ENCODE measurements around the gene ZSCAN16.
A peak's percentile ranks its signal among the peaks of the same experiment; 100 is the strongest.
"Not testable (repeated sequence)": the region's sequence is repeated elsewhere in the genome, so short reads cannot be mapped to it uniquely, and the experiment has no call there.

The ZSCAN16 gene

DNA sequence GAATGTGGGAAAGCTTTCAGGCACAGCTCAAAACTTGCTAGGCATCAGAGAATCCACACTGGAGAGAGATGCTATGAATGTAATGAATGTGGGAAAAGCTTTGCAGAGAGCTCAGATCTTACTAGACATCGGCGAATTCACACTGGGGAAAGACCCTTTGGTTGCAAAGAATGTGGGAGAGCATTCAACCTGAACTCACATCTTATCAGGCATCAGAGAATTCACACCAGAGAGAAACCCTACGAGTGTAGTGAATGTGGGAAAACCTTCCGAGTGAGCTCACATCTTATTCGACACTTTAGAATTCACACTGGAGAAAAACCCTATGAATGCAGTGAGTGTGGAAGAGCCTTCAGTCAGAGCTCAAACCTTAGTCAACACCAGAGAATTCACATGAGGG is 35.4 kb upstream of the ZSCAN16 start:
- TF ChIP-seq SUZ12 (IDR thresholded peaks at IDR 0.05; ENCODE audit: extremely low read depth, insufficient read depth, insufficient read length) (no peak), ZNF274 (IDR thresholded peaks at IDR 0.05; ENCODE audit: low read depth, low read length) (no peak), YY1 (IDR thresholded peaks at IDR 0.05; ENCODE audit: insufficient read depth, insufficient read length) (no peak)
- Histone ChIP-seq H3K9ac (ENCODE audit: insufficient read length, low read depth) (no peak overlapping the region), H3K9me3 (ENCODE audit: insufficient read depth, low read length) (peaks cover 35% of the 10 kb centered on the region), H3K36me3 (ENCODE audit: insufficient read depth, insufficient read length, low read length) (peaks cover 41% of the 10 kb centered on the region), H3K4me3 (ENCODE audit: insufficient read length, low read depth) (no peak overlapping the region), H3K4me1 (ENCODE audit: insufficient read depth, insufficient read length) (no peaks in the 10 kb centered on the region), H3K27me3 (ENCODE audit: insufficient read depth, insufficient read length) (no peaks in the 10 kb centered on the region)
- no peak for DNase-seq (ENCODE audit: low read depth, low spot score)

GRCh38 chr6:28090917-28091586 is 33.4 kb upstream of the ZSCAN16 start:
- H3K4me3 ChIP-seq (ENCODE audit: insufficient read length, low read depth), result no peak overlapping the region
- peaks cover 32% of the 10 kb centered on the region for H3K36me3 ChIP-seq (ENCODE audit: insufficient read depth, insufficient read length, low read length)
- peaks cover 35% of the 10 kb centered on the region for H3K9me3 ChIP-seq (ENCODE audit: insufficient read depth, low read length)
- no peak for DNase-seq (ENCODE audit: low read depth, low spot score)
- H3K9ac ChIP-seq (ENCODE audit: insufficient read length, low read depth), result no peak overlapping the region
- TF ChIP-seq SUZ12 (IDR thresholded peaks at IDR 0.05; ENCODE audit: extremely low read depth, insufficient read depth, insufficient read length) (no peak), YY1 (IDR thresholded peaks at IDR 0.05; ENCODE audit: insufficient read depth, insufficient read length) (no peak), ZNF274 (IDR thresholded peaks at IDR 0.05; ENCODE audit: low read depth, low read length) (no peak)
- H3K27me3 ChIP-seq (ENCODE audit: insufficient read depth, insufficient read length), result no peaks in the 10 kb centered on the region
- H3K4me1 ChIP-seq (ENCODE audit: insufficient read depth, insufficient read length), result no peaks in the 10 kb centered on the region

- not testable (repeated sequence) for H3K9ac ChIP-seq (ENCODE audit: insufficient read length, low read depth); H3K9me3 ChIP-seq (ENCODE audit: insufficient read depth, low read length); H3K27me3 ChIP-seq (ENCODE audit: insufficient read depth, insufficient read length); DNase-seq (ENCODE audit: low read depth, low spot score); H3K36me3 ChIP-seq (ENCODE audit: insufficient read depth, insufficient read length, low read length); H3K4me1 ChIP-seq (ENCODE audit: insufficient read depth, insufficient read length); H3K4me3 ChIP-seq (ENCODE audit: insufficient read length, low read depth)
These were observed 22.2 kb upstream of the ZSCAN16 start for GRCh38 chr6:28102222-28102621.

- not testable (repeated sequence) for H3K27me3 ChIP-seq (ENCODE audit: insufficient read depth, insufficient read length); H3K9ac ChIP-seq (ENCODE audit: insufficient read length, low read depth); H3K9me3 ChIP-seq (ENCODE audit: insufficient read depth, low read length); H3K4me1 ChIP-seq (ENCODE audit: insufficient read depth, insufficient read length); H3K4me3 ChIP-seq (ENCODE audit: insufficient read length, low read depth); DNase-seq (ENCODE audit: low read depth, low spot score); H3K36me3 ChIP-seq (ENCODE audit: insufficient read depth, insufficient read length, low read length)
These were observed 21.7 kb upstream of the ZSCAN16 start for GRCh38 chr6:28102699-28103098.

GRCh38 chr6:28104392-28105244 is 19.8 kb upstream of the ZSCAN16 start:
- H3K4me1 ChIP-seq (ENCODE audit: insufficient read depth, insufficient read length), result no peaks in the 10 kb centered on the region
- H3K4me3 ChIP-seq (ENCODE audit: insufficient read length, low read depth), result peak overlapping the region; percentile 64
- no peak for TF ChIP-seq ZNF274 (IDR thresholded peaks at IDR 0.05; ENCODE audit: low read depth, low read length)
- no peak for TF ChIP-seq SUZ12 (IDR thresholded peaks at IDR 0.05; ENCODE audit: extremely low read depth, insufficient read depth, insufficient read length)
- no peak for TF ChIP-seq YY1 (IDR thresholded peaks at IDR 0.05; ENCODE audit: insufficient read depth, insufficient read length)
- peak; percentile 58 for DNase-seq (ENCODE audit: low read depth, low spot score)
- H3K36me3 ChIP-seq (ENCODE audit: insufficient read depth, insufficient read length, low read length), result no peaks in the 10 kb centered on the region
- H3K9ac ChIP-seq (ENCODE audit: insufficient read length, low read depth), result peak overlapping the region; percentile 90
- H3K27me3 ChIP-seq (ENCODE audit: insufficient read depth, insufficient read length), result no peaks in the 10 kb centered on the region
- no peaks in the 10 kb centered on the region for H3K9me3 ChIP-seq (ENCODE audit: insufficient read depth, low read length)

DNA sequence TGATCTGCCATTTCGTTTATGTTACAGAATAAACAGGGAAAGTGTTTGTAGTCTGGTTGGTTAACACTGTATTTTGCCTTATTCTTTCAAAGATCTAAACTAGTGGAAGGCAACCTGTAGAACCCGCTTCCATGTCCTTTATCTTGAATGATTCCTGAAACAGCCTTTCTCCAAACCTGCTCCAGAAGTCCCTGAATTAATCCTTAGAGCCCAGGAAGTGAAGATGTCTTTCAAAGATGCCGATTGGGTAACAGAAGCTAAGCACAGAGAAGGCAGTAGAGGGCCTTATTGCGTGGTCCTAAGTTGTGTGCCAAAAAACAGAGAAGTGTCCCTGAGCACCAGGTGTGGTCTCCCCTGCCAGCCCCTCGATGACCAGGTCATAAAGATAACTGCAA is 19.2 kb upstream of the ZSCAN16 start:
- H3K36me3 ChIP-seq (ENCODE audit: insufficient read depth, insufficient read length, low read length), result no peaks in the 10 kb centered on the region
- TF ChIP-seq YY1 (IDR thresholded peaks at IDR 0.05; ENCODE audit: insufficient read depth, insufficient read length), result no peak
- TF ChIP-seq SUZ12 (IDR thresholded peaks at IDR 0.05; ENCODE audit: extremely low read depth, insufficient read depth, insufficient read length), result no peak
- no peak for TF ChIP-seq ZNF274 (IDR thresholded peaks at IDR 0.05; ENCODE audit: low read depth, low read length)
- H3K9ac ChIP-seq (ENCODE audit: insufficient read length, low read depth), result peak overlapping the region; percentile 90
- no peaks in the 10 kb centered on the region for H3K4me1 ChIP-seq (ENCODE audit: insufficient read depth, insufficient read length)
- DNase-seq (ENCODE audit: low read depth, low spot score), result no peak
- no peaks in the 10 kb centered on the region for H3K27me3 ChIP-seq (ENCODE audit: insufficient read depth, insufficient read length)
- H3K9me3 ChIP-seq (ENCODE audit: insufficient read depth, low read length), result no peaks in the 10 kb centered on the region
- H3K4me3 ChIP-seq (ENCODE audit: insufficient read length, low read depth), result peak overlapping the region; percentile 64

- TF ChIP-seq SUZ12 (IDR thresholded peaks at IDR 0.05; ENCODE audit: extremely low read depth, insufficient read depth, insufficient read length), result no peak
- TF ChIP-seq ZNF274 (IDR thresholded peaks at IDR 0.05; ENCODE audit: low read depth, low read length), result no peak
- no peak for TF ChIP-seq YY1 (IDR thresholded peaks at IDR 0.05; ENCODE audit: insufficient read depth, insufficient read length)
- H3K9me3 ChIP-seq (ENCODE audit: insufficient read depth, low read length), result no peaks in the 10 kb centered on the region
- H3K9ac ChIP-seq (ENCODE audit: insufficient read length, low read depth), result no peak overlapping the region
- H3K27me3 ChIP-seq (ENCODE audit: insufficient read depth, insufficient read length), result no peaks in the 10 kb centered on the region
- H3K4me1 ChIP-seq (ENCODE audit: insufficient read depth, insufficient read length), result no peaks in the 10 kb centered on the region
- H3K36me3 ChIP-seq (ENCODE audit: insufficient read depth, insufficient read length, low read length), result no peaks in the 10 kb centered on the region
- no peak for DNase-seq (ENCODE audit: low read depth, low spot score)
- H3K4me3 ChIP-seq (ENCODE audit: insufficient read length, low read depth), result no peak overlapping the region
These were observed 16.9 kb upstream of the ZSCAN16 start for GRCh38 chr6:28107506-28107905.
